ENCODE data around the gene PRDM5. TPM values are rescaled to one million over a fixed set of nuclear protein-coding genes. Genes with fewer than 3 reads are reported as not detected.

Gene PRDM5
- total RNA-seq, 1 donor from 2014 or later, result 9.6 TPM

GRCh38 chr4:120821977-120822376, 100.5 kb downstream of the PRDM5 start:
- DNase-seq (ENCODE audit: low spot score), result no peak

- no peak for DNase-seq (ENCODE audit: low spot score)
Observed at GRCh38 chr4:120821029-120821428, 101.5 kb downstream of the PRDM5 start.

- DNase-seq (ENCODE audit: low spot score), result no peak
Observed at GRCh38 chr4:120819805-120820437, 102.6 kb downstream of the PRDM5 start.

GRCh38 chr4:120816296-120816965, 106.1 kb downstream of the PRDM5 start:
- DNase-seq (ENCODE audit: low spot score), result no peak

GRCh38 chr4:120815361-120815760, 107.2 kb downstream of the PRDM5 start:
- DNase-seq (ENCODE audit: low spot score), result no peak

GRCh38 chr4:120814886-120815285, 107.6 kb downstream of the PRDM5 start:
- DNase-seq (ENCODE audit: low spot score), result no peak

- no peak for DNase-seq (ENCODE audit: low spot score)
Observed at GRCh38 chr4:120812216-120812615, 110.3 kb downstream of the PRDM5 start.

- no peak for DNase-seq (ENCODE audit: low spot score)
Observed at GRCh38 chr4:120809518-120809917, 113.0 kb downstream of the PRDM5 start.

GRCh38 chr4:120808475-120809141, 113.9 kb downstream of the PRDM5 start:
- no peak for DNase-seq (ENCODE audit: low spot score)

- DNase-seq (ENCODE audit: low spot score), result no peak
Observed at GRCh38 chr4:120801137-120801758, 121.3 kb downstream of the PRDM5 start.

- no peak for DNase-seq (ENCODE audit: low spot score)
Observed at GRCh38 chr4:120798570-120798969, 124.0 kb downstream of the PRDM5 start.

- no peak for DNase-seq (ENCODE audit: low spot score)
Observed at GRCh38 chr4:120796271-120796670, 126.3 kb downstream of the PRDM5 start.

GRCh38 chr4:120785202-120785601, 137.3 kb downstream of the PRDM5 start:
- no peak for DNase-seq (ENCODE audit: low spot score)

- DNase-seq (ENCODE audit: low spot score), result no peak
Observed at GRCh38 chr4:120777459-120777858, 145.1 kb downstream of the PRDM5 start.

GRCh38 chr4:120775431-120775830, 147.1 kb downstream of the PRDM5 start:
- no peak for DNase-seq (ENCODE audit: low spot score)

- no peak for DNase-seq (ENCODE audit: low spot score)
Observed at GRCh38 chr4:120773641-120774040, 148.9 kb downstream of the PRDM5 start.

- no peak for DNase-seq (ENCODE audit: low spot score)
Observed at GRCh38 chr4:120771907-120772306, 150.6 kb downstream of the PRDM5 start.

- no peak for DNase-seq (ENCODE audit: low spot score)
Observed at GRCh38 chr4:120770897-120771296, 151.6 kb downstream of the PRDM5 start.

GRCh38 chr4:120769227-120769626, 153.3 kb downstream of the PRDM5 start:
- no peak for DNase-seq (ENCODE audit: low spot score)

- DNase-seq (ENCODE audit: low spot score), result no peak
Observed at GRCh38 chr4:120765260-120765680, 157.3 kb downstream of the PRDM5 start.

- DNase-seq (ENCODE audit: low spot score), result no peak
Observed at GRCh38 chr4:120763650-120764049, 158.9 kb downstream of the PRDM5 start.

GRCh38 chr4:120761070-120761469, 161.5 kb downstream of the PRDM5 start:
- no peak for DNase-seq (ENCODE audit: low spot score)
